Spleen (tissue), 7 donors: ENCODE data around the gene SHBG.

Experiments used
- POLR2A ChIP-seq, 3 donors: fragments of 450-650 bp; IDR thresholded peaks; one replicate each; pipeline ENCODE4 v1.5.1; 2017; ENCODE audit warnings: antibody characterized with exemption in 3 of 3, mild to moderate bottlenecking in 1 of 3
- TF ChIP-seq, protein P1 (sequence below), 11 experiments: fragments of 200-600 bp in 7 of 11; fragments of 450-650 bp in 4 of 11; sonication (generic) in 4 of 11; IDR thresholded peaks in 8 of 11; conservative IDR thresholded peaks in 3 of 11; 1 replicate in 7 of 11; 2 replicates in 4 of 11; pipeline versions ENCODE4 v1.4.0 to v1.8.0; 2016 to 2021; ENCODE audit warnings: antibody characterized with exemption in 11 of 11, inconsistent platforms in 4 of 11, mild to moderate bottlenecking in 1 of 11
- donor health status: DM: no; HTN: no; CAD: no; lungs with moderate emphysema.
- donor health status: DM: no; HTN: no; CAD: no.
- donor health status: DM: no; HTN: no; CAD: no.

DNA sequence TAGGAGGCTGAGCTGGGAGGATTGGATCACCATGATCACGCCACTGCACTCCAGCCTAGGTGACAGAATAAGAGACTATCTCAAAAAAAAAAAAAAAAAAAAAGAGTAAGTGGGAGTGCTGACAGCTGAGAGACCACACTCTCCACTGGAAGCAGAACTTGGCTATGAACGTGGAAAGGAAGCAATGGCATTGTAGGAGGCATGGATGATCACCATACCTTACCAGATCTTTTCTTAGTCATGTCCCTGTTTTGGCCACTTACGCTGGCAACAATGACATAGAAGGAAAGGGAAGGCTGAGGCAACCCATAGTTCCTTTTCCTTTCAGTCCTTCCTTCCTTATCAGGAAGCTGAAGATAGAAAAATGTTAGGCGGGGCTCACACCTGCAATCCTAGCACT is 17.1 kb downstream of the SHBG start:
- TF ChIP-seq, protein P1, sequence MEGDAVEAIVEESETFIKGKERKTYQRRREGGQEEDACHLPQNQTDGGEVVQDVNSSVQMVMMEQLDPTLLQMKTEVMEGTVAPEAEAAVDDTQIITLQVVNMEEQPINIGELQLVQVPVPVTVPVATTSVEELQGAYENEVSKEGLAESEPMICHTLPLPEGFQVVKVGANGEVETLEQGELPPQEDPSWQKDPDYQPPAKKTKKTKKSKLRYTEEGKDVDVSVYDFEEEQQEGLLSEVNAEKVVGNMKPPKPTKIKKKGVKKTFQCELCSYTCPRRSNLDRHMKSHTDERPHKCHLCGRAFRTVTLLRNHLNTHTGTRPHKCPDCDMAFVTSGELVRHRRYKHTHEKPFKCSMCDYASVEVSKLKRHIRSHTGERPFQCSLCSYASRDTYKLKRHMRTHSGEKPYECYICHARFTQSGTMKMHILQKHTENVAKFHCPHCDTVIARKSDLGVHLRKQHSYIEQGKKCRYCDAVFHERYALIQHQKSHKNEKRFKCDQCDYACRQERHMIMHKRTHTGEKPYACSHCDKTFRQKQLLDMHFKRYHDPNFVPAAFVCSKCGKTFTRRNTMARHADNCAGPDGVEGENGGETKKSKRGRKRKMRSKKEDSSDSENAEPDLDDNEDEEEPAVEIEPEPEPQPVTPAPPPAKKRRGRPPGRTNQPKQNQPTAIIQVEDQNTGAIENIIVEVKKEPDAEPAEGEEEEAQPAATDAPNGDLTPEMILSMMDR (IDR thresholded peaks at IDR 0.05 in 8 of 11, conservative IDR thresholded peaks at IDR 0.05 in 3 of 11): no peak
- TF ChIP-seq POLR2A (IDR thresholded peaks at IDR 0.05): no peak
